ENCODE measurements around the gene ARMH1.

GRCh38 chr1:44718091-44718490, 43.6 kb downstream of the ARMH1 start:
- no peak for TF ChIP-seq GATA2 (IDR thresholded peaks at IDR 0.05; ENCODE audit: low read depth, low read length)
- TF ChIP-seq GATA3 (IDR thresholded peaks at IDR 0.05; ENCODE audit: low read depth, low read length), result no peak

All from SH-SY5Y (cell line).